GM08714 (cell line): ENCODE results near the gene WRAP53.
A peak's percentile ranks its signal among the peaks of the same experiment; 100 is the strongest.

Experiments
- H3K4me3 ChIP-seq: fragments of 200-500 bp; sonication (Bioruptor generic); 2 replicates; pipeline ENCODE4 v1.5.1; 2014; ENCODE audit warnings: mild to moderate bottlenecking, low read length, inconsistent platforms
- ZNF274 ChIP-seq: IDR thresholded peaks from 2 replicates; pipeline ENCODE4 v1.6.1; 2012; ENCODE audit warnings: mild to moderate bottlenecking, low read depth, low read length

The WRAP53 gene

DNA sequence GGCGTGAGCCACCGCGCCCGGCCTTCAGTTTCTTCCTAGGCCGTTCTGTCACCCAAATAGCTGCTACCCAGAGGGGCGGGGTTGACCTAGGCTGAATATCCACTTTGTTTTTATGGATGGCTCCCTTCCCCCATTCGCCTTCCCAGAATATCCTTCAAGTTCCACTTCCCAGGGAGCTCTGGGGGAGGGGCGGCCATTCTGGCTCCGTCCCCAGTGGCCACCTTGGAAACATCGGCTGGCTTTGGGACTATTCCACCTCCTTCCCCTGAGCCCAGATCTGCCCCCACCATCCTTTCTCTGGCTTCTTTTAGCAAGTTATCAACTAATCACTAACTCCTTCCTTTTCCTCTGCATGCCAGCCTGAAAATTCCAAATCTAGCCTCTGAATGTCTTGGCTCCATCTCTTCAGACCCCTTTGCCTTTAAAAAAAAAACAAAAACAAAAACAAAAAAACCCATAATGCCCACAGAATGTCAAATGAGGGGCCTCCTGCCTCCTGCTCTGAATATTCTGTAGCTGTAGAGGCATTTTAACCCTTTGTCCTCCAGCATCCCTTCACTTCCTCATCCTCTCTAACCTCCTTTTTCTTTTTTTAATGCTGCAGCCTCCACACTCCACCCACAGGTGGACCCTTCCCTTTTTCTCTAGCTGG lies 31.2 kb upstream of the WRAP53 start:
- no peak for TF ChIP-seq ZNF274

DNA sequence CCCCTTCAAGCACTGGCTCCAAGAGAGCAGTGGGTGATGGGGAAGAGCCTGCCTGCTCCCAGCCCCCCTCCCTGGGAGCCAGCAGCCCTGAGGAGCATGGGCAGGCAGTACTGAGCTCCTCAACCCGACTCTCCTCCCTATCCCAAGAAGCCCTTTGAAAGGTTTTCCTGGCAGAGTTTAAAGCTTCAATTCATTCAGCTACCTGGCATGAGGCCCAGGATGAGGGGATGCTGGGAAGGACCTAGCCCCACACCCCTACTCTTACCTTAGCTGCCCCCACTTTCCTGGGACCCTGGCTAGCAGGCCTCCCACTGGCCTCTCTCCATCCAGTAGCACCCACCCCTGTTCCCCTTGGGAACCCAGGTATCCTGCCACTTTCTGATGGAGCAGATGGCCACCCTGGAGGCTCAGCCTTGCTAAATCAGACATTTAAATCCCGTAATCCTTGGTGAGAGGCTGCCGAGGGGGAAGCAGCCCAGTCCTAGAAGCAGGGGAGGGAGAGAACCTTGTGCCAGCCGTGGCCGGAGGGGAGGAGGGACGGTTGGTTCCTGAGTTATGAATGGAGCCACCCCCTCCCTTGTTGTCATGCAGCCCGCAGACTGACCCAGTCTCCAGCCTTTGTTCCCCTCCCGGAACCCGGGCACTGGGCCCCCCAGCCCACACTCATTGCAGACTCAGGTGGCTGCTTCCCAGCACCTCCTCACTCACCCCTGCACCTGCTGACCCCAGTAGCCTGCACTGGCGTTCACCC lies 20.4 kb upstream of the WRAP53 start:
- H3K4me3 ChIP-seq, result no peak overlapping the region
- TF ChIP-seq ZNF274, result no peak

More for the DNA sequence above, 31.2 kb upstream of the WRAP53 start:
- H3K4me3 ChIP-seq, result no peak overlapping the region

DNA sequence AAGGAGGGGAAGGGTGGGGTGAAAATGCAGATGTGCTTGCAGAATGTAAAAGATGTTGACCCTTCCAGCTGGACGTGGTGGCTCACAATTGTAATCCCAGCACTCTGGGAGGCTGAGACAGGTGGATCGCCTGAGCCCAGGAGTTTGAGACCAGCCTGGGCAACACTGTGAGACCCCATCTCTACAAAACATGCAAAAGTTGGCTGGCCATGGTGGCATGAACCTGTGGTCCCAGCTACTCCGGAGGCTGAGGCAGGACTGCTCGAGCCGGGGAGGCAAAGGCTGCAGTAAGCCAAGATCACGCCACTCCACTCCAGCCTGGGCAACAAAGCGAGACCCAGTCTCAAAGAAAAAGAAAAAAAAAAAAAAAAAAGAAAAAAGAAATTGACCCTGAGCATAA lies 19.8 kb upstream of the WRAP53 start:
- no peak overlapping the region for H3K4me3 ChIP-seq
- no peak for TF ChIP-seq ZNF274

DNA sequence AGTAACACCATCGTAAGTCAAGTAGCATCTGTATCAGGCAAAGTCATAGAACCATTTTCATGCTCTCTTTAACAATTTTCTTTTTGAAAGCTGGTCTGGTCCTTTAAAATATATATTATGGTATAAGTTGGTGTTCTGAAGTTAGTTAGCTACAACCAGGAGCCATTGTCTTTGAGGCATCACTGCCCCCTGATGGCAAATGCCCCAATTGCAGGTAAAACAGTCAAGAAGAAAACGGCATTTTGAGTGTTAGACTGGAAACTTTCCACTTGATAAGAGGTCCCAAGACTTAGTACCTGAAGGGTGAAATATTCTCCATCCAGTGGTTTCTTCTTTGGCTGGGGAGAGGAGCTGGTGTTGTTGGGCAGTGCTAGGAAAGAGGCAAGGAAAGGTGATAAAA lies 15.0 kb upstream of the WRAP53 start:
- H3K4me3 ChIP-seq, result no peak overlapping the region
- TF ChIP-seq ZNF274, result no peak

DNA sequence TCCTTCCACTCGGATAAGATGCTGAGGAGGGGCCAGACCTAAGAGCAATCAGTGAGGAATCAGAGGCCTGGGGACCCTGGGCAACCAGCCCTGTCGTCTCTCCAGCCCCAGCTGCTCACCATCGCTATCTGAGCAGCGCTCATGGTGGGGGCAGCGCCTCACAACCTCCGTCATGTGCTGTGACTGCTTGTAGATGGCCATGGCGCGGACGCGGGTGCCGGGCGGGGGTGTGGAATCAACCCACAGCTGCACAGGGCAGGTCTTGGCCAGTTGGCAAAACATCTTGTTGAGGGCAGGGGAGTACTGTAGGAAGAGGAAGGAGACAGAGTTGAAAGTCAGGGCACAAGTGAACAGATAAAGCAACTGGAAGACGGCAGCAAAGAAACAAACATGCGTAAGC lies 13.3 kb upstream of the WRAP53 start:
- TF ChIP-seq ZNF274, result no peak
- H3K4me3 ChIP-seq, result no peak overlapping the region

DNA sequence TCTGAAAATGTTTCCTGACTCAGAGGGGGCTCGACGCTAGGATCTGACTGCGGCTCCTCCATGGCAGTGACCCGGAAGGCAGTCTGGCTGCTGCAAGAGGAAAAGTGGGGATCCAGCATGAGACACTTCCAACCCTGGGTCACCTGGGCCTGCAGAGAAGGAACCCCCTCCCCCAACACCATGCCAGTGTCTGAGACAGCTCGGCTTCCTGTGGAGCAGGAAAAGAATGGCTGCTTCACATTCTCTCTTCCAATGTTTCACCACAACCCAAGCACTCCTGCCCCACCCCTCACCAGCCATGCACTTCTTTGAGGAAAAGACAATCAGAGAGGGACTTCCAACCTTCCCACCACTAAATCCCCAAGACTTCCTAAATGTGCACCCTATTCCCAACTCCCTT lies 11.7 kb upstream of the WRAP53 start:
- TF ChIP-seq ZNF274, result no peak
- no peak overlapping the region for H3K4me3 ChIP-seq

DNA sequence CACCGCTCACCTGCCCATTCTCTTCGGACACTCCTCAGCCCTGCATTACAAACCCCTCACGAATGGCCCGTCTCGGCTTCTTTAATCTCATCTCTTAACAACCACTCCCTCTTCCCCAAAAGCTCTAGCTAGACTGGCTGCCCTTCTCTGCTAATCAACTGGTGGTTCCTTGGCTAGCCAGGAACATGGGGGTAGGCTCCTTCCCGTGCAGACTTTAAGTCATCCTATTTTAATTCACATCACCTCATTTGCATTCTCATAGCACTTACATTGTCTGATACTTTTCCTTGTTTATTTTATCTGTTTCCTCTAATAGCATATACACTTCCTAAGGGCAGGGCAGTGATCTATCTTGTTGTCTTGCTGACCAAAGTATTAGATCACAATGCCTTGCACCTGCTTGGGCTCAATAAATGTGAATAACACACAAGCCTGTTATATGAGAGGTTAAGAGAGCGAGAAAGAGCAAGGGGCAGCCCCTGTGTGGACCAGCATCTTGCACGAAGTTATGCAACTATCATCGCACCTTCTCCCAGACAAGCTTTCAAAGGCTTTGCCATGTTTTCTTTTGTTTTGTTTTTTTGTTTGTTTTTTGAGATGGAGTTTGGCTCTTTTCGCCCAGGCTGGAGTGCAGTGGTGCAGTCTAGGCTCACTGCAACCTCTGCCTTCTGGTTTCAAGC lies 10.7 kb upstream of the WRAP53 start:
- TF ChIP-seq ZNF274, result no peak
- H3K4me3 ChIP-seq, result no peak overlapping the region

DNA sequence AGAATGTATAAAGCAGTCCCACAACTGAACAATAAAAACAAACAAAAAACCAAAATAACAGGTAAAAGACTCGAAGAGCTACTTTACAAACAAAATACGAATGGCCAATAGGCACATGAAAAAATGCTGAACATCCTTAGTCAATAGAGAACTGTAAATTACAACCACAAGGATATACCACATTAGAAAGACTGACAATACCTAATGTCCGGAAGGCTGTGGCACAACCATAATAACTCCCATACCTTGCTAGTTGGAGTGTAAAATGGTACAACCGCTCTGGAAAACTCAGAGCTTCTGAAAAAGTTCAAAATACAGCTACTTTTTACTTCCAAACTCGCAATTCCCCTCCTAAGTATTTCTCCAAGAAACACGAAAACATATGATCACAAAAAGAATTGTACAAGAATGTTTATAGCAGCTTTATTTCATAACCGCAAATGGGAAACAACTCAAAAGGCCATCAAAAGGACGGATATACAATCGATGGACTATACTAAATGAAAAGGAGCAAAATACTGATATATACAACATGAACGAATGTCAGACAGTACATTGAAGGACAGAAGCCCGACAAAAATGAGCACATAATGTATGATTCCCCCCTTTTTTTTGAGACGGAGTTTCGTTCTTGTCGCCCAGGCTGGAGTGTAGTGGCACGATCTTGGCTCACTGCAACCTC lies 3.3 kb upstream of the WRAP53 start:
- no peak for TF ChIP-seq ZNF274
- H3K4me3 ChIP-seq, result peak overlapping the region; percentile 84

DNA sequence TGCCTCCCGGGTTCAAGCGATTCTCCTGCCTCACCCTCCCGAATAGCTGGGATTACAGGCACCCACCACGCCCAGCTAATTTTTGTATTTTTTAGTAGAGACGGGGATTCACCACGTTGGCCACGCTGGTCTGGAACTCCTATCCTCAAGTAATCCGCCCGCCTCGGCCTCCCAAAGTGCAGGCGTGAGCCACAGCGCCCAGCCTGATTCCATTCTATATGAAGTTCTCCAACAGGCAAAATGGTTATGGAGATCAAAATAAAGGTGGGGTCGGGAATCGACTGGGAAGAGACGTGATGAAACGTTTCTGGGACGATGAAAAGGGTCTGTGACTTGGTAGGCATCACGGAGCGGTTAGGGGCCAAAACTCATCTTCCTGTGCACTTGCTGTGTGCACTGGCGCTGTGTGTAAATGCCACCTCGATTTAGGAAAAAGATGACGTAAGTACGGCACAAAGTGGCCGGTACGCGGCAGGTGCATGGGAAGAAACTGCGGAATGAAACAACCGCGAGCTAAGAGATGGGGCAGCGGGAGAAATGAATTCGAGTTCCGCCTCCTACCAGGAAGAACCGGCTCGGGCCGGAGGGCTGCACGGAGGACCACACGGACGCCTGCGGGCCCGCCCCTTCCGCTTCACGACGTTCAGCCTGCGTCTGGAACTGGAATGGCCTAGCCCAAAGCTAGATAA lies 2.6 kb upstream of the WRAP53 start:
- H3K4me3 ChIP-seq, result peak overlapping the region; percentile 84
- no peak for TF ChIP-seq ZNF274

DNA sequence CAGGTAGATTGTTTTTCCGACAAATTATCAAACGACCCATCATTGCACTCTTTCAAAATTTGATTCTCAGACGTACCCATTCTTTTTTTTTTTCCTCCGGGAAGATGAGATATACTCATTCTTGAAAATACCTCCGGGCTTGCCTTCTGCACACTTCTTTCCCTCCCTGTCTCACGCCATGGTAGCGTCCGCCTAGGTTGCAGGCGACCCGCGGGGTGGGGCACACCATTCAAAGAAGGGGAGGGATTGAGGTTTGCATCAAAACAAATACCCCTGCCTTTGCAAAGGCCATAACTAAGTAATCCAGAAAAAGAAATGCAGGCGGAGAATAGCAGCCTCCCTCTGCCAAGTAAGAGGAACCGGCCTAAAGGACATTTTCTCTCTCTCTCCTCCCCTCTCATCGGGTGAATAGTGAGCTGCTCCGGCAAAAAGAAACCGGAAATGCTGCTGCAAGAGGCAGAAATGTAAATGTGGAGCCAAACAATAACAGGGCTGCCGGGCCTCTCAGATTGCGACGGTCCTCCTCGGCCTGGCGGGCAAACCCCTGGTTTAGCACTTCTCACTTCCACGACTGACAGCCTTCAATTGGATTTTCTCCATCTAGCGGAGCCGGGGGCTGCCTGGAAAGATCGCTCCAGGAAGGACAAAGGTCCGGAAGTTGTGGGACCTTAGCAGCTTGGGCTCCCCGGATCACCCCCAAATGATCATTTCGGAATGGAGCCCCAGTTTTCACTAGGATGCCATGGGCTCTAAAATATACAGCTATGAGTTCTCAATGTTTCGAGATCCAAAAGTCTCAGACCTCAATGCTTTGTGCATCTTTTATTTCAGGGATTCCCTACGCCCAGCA lies 1.8 kb upstream of the WRAP53 start:
- TF ChIP-seq ZNF274, result no peak
- peak overlapping the region; percentile 84 for H3K4me3 ChIP-seq

DNA sequence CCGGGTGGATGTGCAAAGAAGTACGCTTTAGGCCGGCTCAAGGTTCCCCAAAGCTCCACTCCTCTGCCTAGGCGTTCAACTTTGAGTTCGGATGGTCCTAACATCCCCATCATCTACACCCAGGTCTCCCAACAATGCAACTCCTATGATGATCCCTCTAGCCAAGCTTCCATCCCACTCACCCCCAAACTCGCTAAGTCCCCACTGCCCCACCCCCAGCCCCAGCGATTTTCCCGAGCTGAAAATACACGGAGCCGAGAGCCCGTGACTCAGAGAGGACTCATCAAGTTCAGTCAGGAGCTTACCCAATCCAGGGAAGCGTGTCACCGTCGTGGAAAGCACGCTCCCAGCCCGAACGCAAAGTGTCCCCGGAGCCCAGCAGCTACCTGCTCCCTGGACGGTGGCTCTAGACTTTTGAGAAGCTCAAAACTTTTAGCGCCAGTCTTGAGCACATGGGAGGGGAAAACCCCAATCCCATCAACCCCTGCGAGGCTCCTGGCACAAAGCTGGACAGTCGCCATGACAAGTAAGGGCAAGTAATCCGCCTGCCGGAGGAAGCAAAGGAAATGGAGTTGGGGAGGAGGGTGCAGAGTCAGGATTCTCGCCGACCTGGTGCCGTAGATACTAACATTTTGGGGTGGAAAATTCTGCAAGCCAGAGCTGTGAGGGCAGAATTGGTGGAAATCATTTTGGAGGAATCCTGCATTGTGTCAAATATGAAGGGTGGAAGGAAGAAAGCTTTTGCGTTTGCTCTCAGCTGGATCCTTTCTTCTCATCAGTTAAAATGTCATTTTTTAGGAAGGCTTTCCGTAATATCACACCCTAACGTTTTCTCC lies 987 bp upstream of the WRAP53 start, which contains the start of gene TP53:
Gene TP53, minus strand, starts transcription at position 419 of the 836 bp plus-strand sequence. CDS start 10,896 bp downstream, outside the sequence.
- H3K4me3 ChIP-seq, result peak within 1 kb of the TSS; percentile 84
- no peak for TF ChIP-seq ZNF274

DNA sequence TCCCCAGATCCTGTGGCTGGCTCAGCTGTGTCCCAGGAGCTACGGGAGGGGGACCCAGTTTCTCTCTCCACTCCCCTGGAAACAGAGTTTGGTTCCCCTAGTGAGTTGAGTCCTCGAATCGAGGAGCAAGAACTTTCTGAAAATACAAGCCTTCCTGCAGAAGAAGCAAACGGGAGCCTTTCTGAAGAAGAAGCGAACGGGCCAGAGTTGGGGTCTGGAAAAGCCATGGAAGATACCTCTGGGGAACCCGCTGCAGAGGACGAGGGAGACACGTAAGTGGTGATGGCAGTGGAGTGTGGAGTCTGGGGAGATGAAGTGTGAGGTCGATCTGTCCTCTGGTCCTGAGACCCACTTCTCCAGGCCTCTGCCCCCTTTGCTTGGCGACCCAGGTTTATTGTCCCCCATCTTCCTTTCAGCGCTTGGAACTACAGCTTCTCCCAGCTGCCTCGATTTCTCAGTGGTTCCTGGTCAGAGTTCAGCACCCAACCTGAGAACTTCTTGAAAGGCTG lies 585 bp downstream of the WRAP53 start:
- H3K4me3 ChIP-seq, result peak overlapping the region; percentile 65
- TF ChIP-seq ZNF274, result no peak
